NCI-H510A treated with DMSO at 0.1 percent for 48 hours (cell line): Measurements from ENCODE around the gene HSPA5.

Experiments used
- DNase-seq: peaks from one replicate; lab custom pipeline; 2025; lab: John Stamatoyannopoulos, UW

The HSPA5 gene

GRCh38 chr9:125189361-125190289 is 51.5 kb downstream of the HSPA5 start, which contains the start of gene PPP6C:
TSS of gene PPP6C (minus strand) at chr9:125189803. CDS start at chr9:125189718, 85 bp downstream.
- DNase-seq = peak; percentile 93

- no peak for DNase-seq
These were observed 52.2 kb downstream of the HSPA5 start for GRCh38 chr9:125189011-125189360.
